Endothelial cell of umbilical vein (primary cell): ENCODE data around the gene NFYC. TPM values are rescaled to one million over a fixed set of nuclear protein-coding genes. Genes with fewer than 3 reads are reported as not detected.
A peak's percentile ranks its signal among the peaks of the same experiment; 100 is the strongest.

ENCODE experiments used
- BruUV-seq: library from RNA; stranded (reverse); fragments of 400-500 nt; replicated peaks from 2 replicates; lab custom pipeline; 2021; lab: Mats Ljungman, UMichigan
- CTCF ChIA-PET: fragments of 300-600, 350-600 bp; sonication (Branson Sonifier 250); formaldehyde crosslinking; loops from one replicate; lab custom pipeline; 2021; ENCODE audit warnings: antibody characterized with exemption, inconsistent platforms; lab: Charles Lee
- POLR2A ChIA-PET: fragments of 300-600, 350-600 bp; sonication (Branson Sonifier 250); formaldehyde crosslinking; loops from one replicate; lab custom pipeline; 2021; ENCODE audit warnings: antibody characterized with exemption, inconsistent platforms; lab: Charles Lee
- DNase-seq: peaks from one replicate; pipeline ENCODE4 v3.0.0-alpha.2; 2011; ENCODE audit warnings: low read depth, low spot score
- FAIRE-seq: peaks from 2 replicates; lab custom pipeline; 2011; peaks lifted over from hg19 to GRCh38; lab: Jason Lieb, UNC
- H2AFZ ChIP-seq: 2 replicates; pipeline ENCODE4 v1.6.0; 2012; ENCODE audit warnings: low read depth, low read length, control low read depth, inconsistent platforms
- H3K27ac ChIP-seq: 2 replicates; pipeline ENCODE4 v1.5.1; 2011; ENCODE audit warnings: low read depth, mild to moderate bottlenecking, control low read depth, low read length, moderate library complexity; ENCODE audit not compliant: insufficient read depth
- H3K27me3 ChIP-seq, 2 experiments: 2 replicates each; pipeline versions ENCODE4 v1.6.0 to v1.6.1; 2011; ENCODE audit warnings: low read length in 2 of 2, mixed read lengths in 1 of 2; ENCODE audit not compliant: control insufficient read depth in 2 of 2, insufficient read depth in 2 of 2
- H3K36me3 ChIP-seq, 2 experiments: 2 replicates in 1 of 2; 3 replicates in 1 of 2; pipeline ENCODE4 v1.5.1; 2011; ENCODE audit warnings: low read length in 2 of 2, mild to moderate bottlenecking in 1 of 2, moderate library complexity in 1 of 2; ENCODE audit not compliant: control insufficient read depth in 2 of 2, insufficient read depth in 2 of 2; ENCODE audit errors: extremely low read depth in 1 of 2
- H3K4me1 ChIP-seq: 3 replicates; pipeline ENCODE4 v1.5.1; 2011; ENCODE audit warnings: mild to moderate bottlenecking, low read length; ENCODE audit not compliant: control insufficient read depth, insufficient read depth; ENCODE audit errors: extremely low read depth
- H3K4me2 ChIP-seq: 2 replicates; pipeline ENCODE4 v1.6.1; 2011; ENCODE audit warnings: low read length, control low read depth, mixed read lengths; ENCODE audit not compliant: insufficient read depth
- H3K4me3 ChIP-seq, 3 experiments: fragments of 200-600 bp in 1 of 3; sonication (generic), shearing (Covaris generic) in 1 of 3; replicated peaks in 1 of 3; 2 replicates each; pipeline ENCODE4 v1.5.1; 2011 to 2016; ENCODE audit warnings: control low read depth in 3 of 3, low read length in 3 of 3, mild to moderate bottlenecking in 2 of 3, inconsistent platforms in 1 of 3, low read depth in 1 of 3, moderate library complexity in 1 of 3; ENCODE audit not compliant: insufficient read depth in 1 of 3
- H3K79me2 ChIP-seq: 2 replicates; pipeline ENCODE4 v1.6.0; 2012; ENCODE audit warnings: low read length, inconsistent platforms; ENCODE audit not compliant: control insufficient read depth, insufficient read depth
- H3K9ac ChIP-seq: replicated peaks from 2 replicates; pipeline ENCODE3; 2011; ENCODE audit warnings: low read length, control low read depth; ENCODE audit not compliant: insufficient read depth; ENCODE audit errors: extremely low read depth
- H3K9me1 ChIP-seq: replicated peaks from 3 replicates; pipeline ENCODE4 v1.6.0; 2011; ENCODE audit warnings: mild to moderate bottlenecking, low read length; ENCODE audit not compliant: control insufficient read depth, insufficient read depth; ENCODE audit errors: extremely low read depth
- H3K9me3 ChIP-seq: replicated peaks from 2 replicates; pipeline ENCODE4 v1.5.1; 2012; ENCODE audit warnings: low read length, inconsistent platforms; ENCODE audit not compliant: control insufficient read depth, insufficient read depth
- H4K20me1 ChIP-seq: replicated peaks from 2 replicates; pipeline ENCODE3; 2011; ENCODE audit warnings: mild to moderate bottlenecking, low read length; ENCODE audit not compliant: control insufficient read depth, insufficient read depth; ENCODE audit errors: extremely low read depth
- EZH2 ChIP-seq: IDR thresholded peaks from 2 replicates; pipeline ENCODE4 v1.6.1; 2012; ENCODE audit warnings: borderline replicate concordance, low read depth, mild to moderate bottlenecking, moderate library complexity, low read length, inconsistent platforms; ENCODE audit not compliant: severe bottlenecking
- FOS ChIP-seq: IDR thresholded peaks from 2 replicates; pipeline ENCODE4 v1.6.1; 2011; ENCODE audit warnings: mild to moderate bottlenecking, low read length, moderate library complexity, borderline replicate concordance; ENCODE audit not compliant: insufficient read depth
- GATA2 ChIP-seq: IDR thresholded peaks from 2 replicates; pipeline ENCODE4 v1.7.0; 2011; ENCODE audit warnings: low read depth, mild to moderate bottlenecking, moderate library complexity, mixed read lengths, low read length; ENCODE audit not compliant: insufficient read length, insufficient read depth
- JUN ChIP-seq: IDR thresholded peaks from 2 replicates; pipeline ENCODE4 v1.6.1; 2011; ENCODE audit warnings: borderline replicate concordance, low read depth; ENCODE audit not compliant: insufficient read length, insufficient read depth
- MYC ChIP-seq: IDR thresholded peaks from one replicate; pipeline ENCODE4 v1.6.1; 2011; ENCODE audit warnings: mild to moderate bottlenecking, low read depth, low read length
- POLR2A ChIP-seq: IDR thresholded peaks from 2 replicates; pipeline ENCODE4 v1.6.1; 2012; ENCODE audit warnings: low read depth, mild to moderate bottlenecking, control low read depth, low read length
- POLR2AphosphoS5 ChIP-seq: IDR thresholded peaks from 2 replicates; pipeline ENCODE4 v1.6.1; 2012; ENCODE audit warnings: low read depth, mild to moderate bottlenecking, control low read depth, low read length, moderate library complexity; ENCODE audit not compliant: insufficient read depth
- dilution Hi-C: fragments of 300-500 bp; cut with MboI; formaldehyde crosslinking; loops from one replicate; pipeline ENCODE4 v1.15.0; 2019; ENCODE audit warnings: low sequenced_read_pairs; ENCODE audit not compliant: extremely low pct_ligation_motif_present
- intact Hi-C: fragments of 100-400 bp; cut with micrococcal nuclease; formaldehyde crosslinking; loops from one replicate; pipeline ENCODE4 v1.10.0; 2022
- polyA plus RNA-seq, 4 experiments: library from polyadenylated mRNA; depleted of rRNA in 3 of 4; stranded (reverse) in 3 of 4; unstranded in 1 of 4; fragments of >200 nt; gene quantifications; 2 replicates each; pipeline versions ENCODE4 v1.2.1 to v1.2.3, GENCODE V29; 2011 to 2012; ENCODE audit warnings: missing spikeins in 1 of 4
- total RNA-seq: library from RNA; stranded (reverse); gene quantifications from 2 replicates; pipeline ENCODE4 v1.2.3, GENCODE V29; 2021
- TF ChIP-seq, protein P1 (sequence below), 2 donors: IDR thresholded peaks; 1 replicate in 1 of 2; 2 replicates in 1 of 2; pipeline ENCODE4 v1.5.1; 2011; ENCODE audit warnings: low read length in 2 of 2, mild to moderate bottlenecking in 2 of 2, moderate library complexity in 2 of 2, control low read depth in 1 of 2, inconsistent platforms in 1 of 2, low read depth in 1 of 2; ENCODE audit not compliant: insufficient read depth in 1 of 2; ENCODE audit errors: extremely low read depth in 1 of 2
- TF ChIP-seq, protein P2 (sequence below): IDR thresholded peaks from 2 replicates; pipeline ENCODE4 v1.6.1; 2011; ENCODE audit not compliant: insufficient read depth, insufficient read length

The NFYC gene
- total and polyA plus RNA-seq, 2 donors (not counting 3 experiments of a cell fraction or from before 2014, with no cell fraction given): 51.1 to 81.7 TPM

- DNase-seq: peak; percentile 42
- Histone ChIP-seq H3K36me3 (peaks cover 0 to 2% of the 10 kb centered on the region in 2 experiments), H3K27me3 (no peaks in the 10 kb centered on the region), H3K4me3 (peak overlapping the region in 1 of 3 experiments; percentile 7), H3K9me1 (no peaks in the 10 kb centered on the region), H2AFZ (no peak overlapping the region), H3K9ac (no peak overlapping the region), H3K27ac (peak overlapping the region; percentile 22), H3K4me1 (peaks cover 26% of the 10 kb centered on the region), H4K20me1 (no peaks in the 10 kb centered on the region), H3K9me3 (no peaks in the 10 kb centered on the region), H3K4me2 (peak overlapping the region; percentile 46), H3K79me2 (peaks cover 23% of the 10 kb centered on the region)
- TF ChIP-seq FOS: no peak
- no peak for TF ChIP-seq GATA2
- TF ChIP-seq POLR2A: no peak
- TF ChIP-seq MYC: no peak
- TF ChIP-seq, protein P1, sequence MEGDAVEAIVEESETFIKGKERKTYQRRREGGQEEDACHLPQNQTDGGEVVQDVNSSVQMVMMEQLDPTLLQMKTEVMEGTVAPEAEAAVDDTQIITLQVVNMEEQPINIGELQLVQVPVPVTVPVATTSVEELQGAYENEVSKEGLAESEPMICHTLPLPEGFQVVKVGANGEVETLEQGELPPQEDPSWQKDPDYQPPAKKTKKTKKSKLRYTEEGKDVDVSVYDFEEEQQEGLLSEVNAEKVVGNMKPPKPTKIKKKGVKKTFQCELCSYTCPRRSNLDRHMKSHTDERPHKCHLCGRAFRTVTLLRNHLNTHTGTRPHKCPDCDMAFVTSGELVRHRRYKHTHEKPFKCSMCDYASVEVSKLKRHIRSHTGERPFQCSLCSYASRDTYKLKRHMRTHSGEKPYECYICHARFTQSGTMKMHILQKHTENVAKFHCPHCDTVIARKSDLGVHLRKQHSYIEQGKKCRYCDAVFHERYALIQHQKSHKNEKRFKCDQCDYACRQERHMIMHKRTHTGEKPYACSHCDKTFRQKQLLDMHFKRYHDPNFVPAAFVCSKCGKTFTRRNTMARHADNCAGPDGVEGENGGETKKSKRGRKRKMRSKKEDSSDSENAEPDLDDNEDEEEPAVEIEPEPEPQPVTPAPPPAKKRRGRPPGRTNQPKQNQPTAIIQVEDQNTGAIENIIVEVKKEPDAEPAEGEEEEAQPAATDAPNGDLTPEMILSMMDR (IDR thresholded peaks at IDR 0.05; ENCODE audit: extremely low read depth in 1 of 2, insufficient read depth in 1 of 2, low read depth in 1 of 2, low read length in 2 of 2): no peak
- no peak for TF ChIP-seq EZH2
- TF ChIP-seq POLR2AphosphoS5: no peak
- TF ChIP-seq JUN: no peak
- TF ChIP-seq, protein P2, sequence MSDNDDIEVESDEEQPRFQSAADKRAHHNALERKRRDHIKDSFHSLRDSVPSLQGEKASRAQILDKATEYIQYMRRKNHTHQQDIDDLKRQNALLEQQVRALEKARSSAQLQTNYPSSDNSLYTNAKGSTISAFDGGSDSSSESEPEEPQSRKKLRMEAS: no peak
- no TSS peak for BruUV-seq
- ChIA-PET CTCF (interaction anchor here (0.9 to 1.2 kb wide), 4 partner anchors 12 to 62 kb away, joined by 3 to 5 read pairs (median 3); partner anchors contain the start of gene NFYC), POLR2A (no interaction called here)
- FAIRE-seq: peak; percentile 66
- intact Hi-C loops (no loop called here), dilution Hi-C loops (no loop called here)
Observed at GRCh38 chr1:40711465-40712404, 20.2 kb downstream of the NFYC start.
